ENCODE data around the gene SPEM2. TPM values are rescaled to one million over a fixed set of nuclear protein-coding genes. Genes with fewer than 3 reads are reported as not detected.

The SPEM2 gene
- total RNA-seq: not detected in 2 replicates
- long read RNA-seq: 0 reads

DNA sequence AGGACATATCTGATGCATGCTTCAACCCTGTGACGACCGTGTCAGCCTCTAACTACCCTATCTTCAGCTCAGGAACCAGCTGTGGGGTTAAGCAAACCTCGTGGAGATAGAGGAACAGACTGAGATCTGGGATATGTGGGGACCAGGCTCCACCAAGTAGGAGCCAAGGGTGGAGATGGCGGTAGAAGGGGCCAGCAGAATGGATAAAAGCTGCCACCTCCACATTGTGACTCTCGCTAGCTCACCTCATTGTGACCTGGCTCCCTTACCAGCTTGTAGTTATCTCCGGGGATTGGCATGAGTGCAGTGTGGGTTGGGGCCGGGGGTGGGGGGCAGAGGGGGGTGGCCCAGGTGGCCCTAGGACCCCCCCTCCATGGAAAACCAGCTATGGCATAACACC lies at the start of gene SPEM2:
SPEM2 (plus strand) TSS at position 301 of the 400 bp plus-strand sequence; CDS start at position 374, 73 bp downstream.
- no peak for DNase-seq (ENCODE audit: low read depth, low spot score)
- TF ChIP-seq, protein P1, sequence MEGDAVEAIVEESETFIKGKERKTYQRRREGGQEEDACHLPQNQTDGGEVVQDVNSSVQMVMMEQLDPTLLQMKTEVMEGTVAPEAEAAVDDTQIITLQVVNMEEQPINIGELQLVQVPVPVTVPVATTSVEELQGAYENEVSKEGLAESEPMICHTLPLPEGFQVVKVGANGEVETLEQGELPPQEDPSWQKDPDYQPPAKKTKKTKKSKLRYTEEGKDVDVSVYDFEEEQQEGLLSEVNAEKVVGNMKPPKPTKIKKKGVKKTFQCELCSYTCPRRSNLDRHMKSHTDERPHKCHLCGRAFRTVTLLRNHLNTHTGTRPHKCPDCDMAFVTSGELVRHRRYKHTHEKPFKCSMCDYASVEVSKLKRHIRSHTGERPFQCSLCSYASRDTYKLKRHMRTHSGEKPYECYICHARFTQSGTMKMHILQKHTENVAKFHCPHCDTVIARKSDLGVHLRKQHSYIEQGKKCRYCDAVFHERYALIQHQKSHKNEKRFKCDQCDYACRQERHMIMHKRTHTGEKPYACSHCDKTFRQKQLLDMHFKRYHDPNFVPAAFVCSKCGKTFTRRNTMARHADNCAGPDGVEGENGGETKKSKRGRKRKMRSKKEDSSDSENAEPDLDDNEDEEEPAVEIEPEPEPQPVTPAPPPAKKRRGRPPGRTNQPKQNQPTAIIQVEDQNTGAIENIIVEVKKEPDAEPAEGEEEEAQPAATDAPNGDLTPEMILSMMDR (conservative IDR thresholded peaks at IDR 0.05): no peak
- H3K4me1 Mint-ChIP-seq: peaks cover 14% of the 10 kb centered on the region
- no peaks in the 10 kb centered on the region for H3K9me3 Mint-ChIP-seq
- no peak within 1 kb of the TSS for H3K4me3 Mint-ChIP-seq
- no peaks in the 10 kb centered on the region for H3K27me3 Mint-ChIP-seq (ENCODE audit: low read depth)
- no peak within 1 kb of the TSS for H3K27ac Mint-ChIP-seq (ENCODE audit: unreplicated experiment)
- H3K36me3 Mint-ChIP-seq (ENCODE audit: low read depth): no peaks in the 10 kb centered on the region

DNA sequence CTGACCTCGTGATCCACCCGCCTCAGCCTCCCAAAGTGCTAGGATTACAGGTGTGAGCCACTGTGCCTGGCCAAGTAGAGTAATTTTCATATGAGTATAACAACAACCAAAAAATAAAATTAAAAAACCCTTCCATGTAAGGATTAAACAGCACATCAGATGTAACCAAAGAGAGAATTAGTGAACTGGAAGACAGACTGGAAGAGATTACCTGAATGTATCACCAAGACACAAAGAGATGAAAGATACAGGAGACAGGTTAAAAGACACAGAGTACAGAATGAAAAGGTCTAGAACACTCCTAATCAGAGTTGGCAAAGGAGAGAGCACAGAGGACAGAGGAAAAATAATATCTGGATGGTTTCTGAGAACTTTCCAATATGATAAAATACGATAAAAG lies 46.3 kb upstream of the SPEM2 start:
- Mint-ChIP-seq H3K36me3 (ENCODE audit: low read depth) (peaks cover 5% of the 10 kb centered on the region), H3K4me1 (peaks cover 11% of the 10 kb centered on the region), H3K27ac (ENCODE audit: unreplicated experiment) (no peak overlapping the region), H3K4me3 (no peak overlapping the region), H3K9me3 (peaks cover 6% of the 10 kb centered on the region), H3K27me3 (ENCODE audit: low read depth) (peaks cover 69% of the 10 kb centered on the region)
- TF ChIP-seq, protein P1 (conservative IDR thresholded peaks at IDR 0.05): no peak
- DNase-seq (ENCODE audit: low read depth, low spot score): no peak

DNA sequence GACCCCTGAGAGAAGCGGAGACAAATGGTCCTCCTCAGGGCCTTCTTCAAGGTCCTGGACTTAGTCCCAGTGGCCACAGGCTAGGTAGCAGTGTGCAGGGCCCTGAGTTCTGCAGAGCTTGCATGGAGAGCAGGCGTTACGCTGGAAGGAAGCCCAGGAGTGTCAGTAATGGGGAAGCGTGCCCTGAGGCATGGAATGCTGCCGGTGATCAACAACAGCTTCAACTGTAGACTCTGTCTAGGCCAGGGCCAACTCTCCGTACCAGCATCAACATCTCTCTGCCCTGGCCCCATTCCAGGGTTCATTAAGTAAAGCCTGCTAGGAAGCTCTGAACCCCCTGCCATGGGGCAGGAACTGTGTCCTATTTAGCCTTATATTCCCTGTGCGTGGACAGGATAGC lies 45.1 kb upstream of the SPEM2 start:
- Mint-ChIP-seq H3K4me1 (peaks cover 11% of the 10 kb centered on the region), H3K36me3 (ENCODE audit: low read depth) (peaks cover 5% of the 10 kb centered on the region), H3K27ac (ENCODE audit: unreplicated experiment) (no peak overlapping the region), H3K27me3 (ENCODE audit: low read depth) (peaks cover 76% of the 10 kb centered on the region), H3K9me3 (peaks cover 6% of the 10 kb centered on the region), H3K4me3 (peak overlapping the region; percentile 73)
- DNase-seq (ENCODE audit: low read depth, low spot score): no peak
- TF ChIP-seq, protein P1 (conservative IDR thresholded peaks at IDR 0.05): no peak

DNA sequence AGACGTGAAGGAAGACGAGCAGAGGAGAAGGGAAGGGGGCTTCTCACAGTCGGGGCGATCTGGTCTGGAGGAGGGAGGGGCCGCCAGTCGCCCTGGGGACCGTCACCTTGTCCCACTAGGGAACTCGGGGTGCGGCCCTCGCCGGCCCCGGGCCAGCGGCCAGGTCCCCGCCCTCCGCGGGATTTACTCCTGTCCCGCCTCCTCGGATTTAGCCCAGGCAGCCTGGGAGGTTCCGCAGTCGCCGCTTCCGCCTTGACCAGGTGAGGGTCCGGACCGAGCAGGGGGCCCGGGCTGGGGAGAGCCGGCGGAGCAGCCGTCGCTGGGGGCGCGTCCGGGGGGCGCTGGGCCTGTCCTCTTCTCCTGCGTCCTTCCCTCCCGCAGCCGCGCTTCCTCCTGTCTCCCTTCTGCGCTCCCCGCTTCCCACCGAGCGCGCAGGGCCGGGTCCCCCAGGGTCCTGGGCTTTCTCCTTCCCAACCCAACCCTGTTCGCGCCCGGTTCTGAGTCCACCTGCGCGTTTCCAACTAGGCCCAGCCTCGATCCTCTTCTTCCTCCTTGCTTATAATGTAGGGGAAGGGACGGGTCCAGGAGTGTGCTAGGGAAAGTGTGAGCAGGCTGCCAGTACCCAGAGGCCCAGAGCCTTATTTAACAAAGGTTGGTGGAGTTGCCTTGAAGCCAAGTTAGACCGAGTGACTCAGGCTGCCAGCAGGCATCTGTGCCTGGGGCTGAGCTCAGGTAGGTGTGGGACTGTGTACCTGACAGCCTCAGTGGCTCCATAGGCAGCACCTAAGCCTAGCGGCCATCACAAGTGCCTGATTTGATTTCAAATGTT lies 44.3 kb upstream of the SPEM2 start, which contains the start of gene TNK1:
TNK1 (plus strand) TSS at position 235 of the 829 bp plus-strand sequence. CDS start 1,838 bp downstream, outside the sequence.
- DNase-seq (ENCODE audit: low read depth, low spot score): no peak

DNA sequence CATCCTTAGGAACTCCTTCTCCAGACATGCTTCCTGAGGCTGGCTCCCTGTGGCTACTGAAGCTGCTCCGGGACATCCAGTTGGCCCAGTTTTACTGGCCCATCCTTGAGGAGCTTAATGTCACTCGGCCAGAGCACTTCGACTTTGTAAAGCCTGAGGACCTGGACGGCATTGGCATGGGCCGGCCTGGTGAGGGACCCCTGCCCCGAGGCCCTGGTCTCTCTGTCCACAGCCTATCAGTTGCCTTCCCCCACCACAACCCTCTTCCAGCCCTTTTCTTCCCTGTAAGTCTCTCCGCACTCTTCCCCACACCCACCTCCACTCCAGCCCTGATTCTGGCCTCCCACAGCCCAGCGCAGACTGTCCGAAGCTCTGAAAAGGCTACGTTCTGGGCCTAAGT lies 42.5 kb upstream of the SPEM2 start:
- H3K36me3 Mint-ChIP-seq (ENCODE audit: low read depth): peaks cover 5% of the 10 kb centered on the region
- DNase-seq (ENCODE audit: low read depth, low spot score): no peak
- peaks cover 66% of the 10 kb centered on the region for H3K27me3 Mint-ChIP-seq (ENCODE audit: low read depth)
- H3K27ac Mint-ChIP-seq (ENCODE audit: unreplicated experiment): no peak overlapping the region
- peaks cover 11% of the 10 kb centered on the region for H3K4me1 Mint-ChIP-seq
- TF ChIP-seq, protein P1 (conservative IDR thresholded peaks at IDR 0.05): no peak
- H3K9me3 Mint-ChIP-seq: peaks cover 6% of the 10 kb centered on the region
- H3K4me3 Mint-ChIP-seq: peak overlapping the region; percentile 41

More for the DNA sequence above, 44.3 kb upstream of the SPEM2 start, which contains the start of gene TNK1:
- H3K4me3 Mint-ChIP-seq: peak within 1 kb of the TSS; percentile 73
- H3K4me1 Mint-ChIP-seq: peaks cover 11% of the 10 kb centered on the region
- H3K9me3 Mint-ChIP-seq: peaks cover 6% of the 10 kb centered on the region
- peaks cover 78% of the 10 kb centered on the region for H3K27me3 Mint-ChIP-seq (ENCODE audit: low read depth)
- TF ChIP-seq, protein P1 (conservative IDR thresholded peaks at IDR 0.05): no peak
- H3K36me3 Mint-ChIP-seq (ENCODE audit: low read depth): peaks cover 5% of the 10 kb centered on the region
- H3K27ac Mint-ChIP-seq (ENCODE audit: unreplicated experiment): no peak within 1 kb of the TSS
